K562 (cell line): Measurements from ENCODE around the gene PGAM2. TPM values are rescaled to one million over a fixed set of nuclear protein-coding genes. Genes with fewer than 3 reads are reported as not detected.
A peak's percentile ranks its signal among the peaks of the same experiment; 100 is the strongest.

Experiments used
- ATAC-seq: fragments of 200-7000 bp; cut with Tn5 transposase; 3 replicates; pipeline ENCODE4 v1.9.1; 2020; ENCODE audit warnings: moderate library complexity
- BruUV-seq: library from RNA; stranded (reverse); fragments of 400-500 nt; replicated peaks from 2 replicates; lab custom pipeline; 2021; lab: Mats Ljungman, UMichigan
- CTCF ChIA-PET: fragments of 300-600 bp; formaldehyde crosslinking; extraction: SDS; loops from one replicate; lab custom pipeline; 2021; ENCODE audit warnings: low intra/inter-chr PET ratio; lab: Yijun Ruan, JAX
- POLR2A ChIA-PET: fragments of 300-600, 350-650 bp; sonication (Branson Sonifier 250); formaldehyde crosslinking; extraction: SDS; loops from one replicate; lab custom pipeline; 2021; ENCODE audit warnings: antibody characterized with exemption, inconsistent platforms; lab: Yijun Ruan, JAX
- DNase-seq, 4 experiments: peaks; one replicate each; pipeline versions ENCODE4 v3.0.0 to v3.0.0-alpha.2; 2011 to 2018; ENCODE audit warnings: low spot score in 3 of 4, mixed read lengths in 3 of 4; ENCODE audit errors: extremely low read depth in 1 of 4
- FAIRE-seq: peaks from 2 replicates; lab custom pipeline; 2011; peaks lifted over from hg19 to GRCh38; lab: Jason Lieb, UNC
- H2AFZ ChIP-seq: 2 replicates; pipeline ENCODE4 v1.6.0; 2011; ENCODE audit warnings: low read depth, low read length, control low read depth, inconsistent platforms
- H3K27ac ChIP-seq: fragments of 200-600 bp; 3 replicates; pipeline ENCODE4 v1.8.0; 2011; ENCODE audit warnings: low read depth, mild to moderate bottlenecking, control low read depth, inconsistent platforms, low read length, moderate library complexity, mixed read lengths; ENCODE audit errors: extremely low read depth
- H3K27me3 ChIP-seq, 2 experiments: fragments of 300-600 bp in 1 of 2; 2 replicates in 1 of 2; 3 replicates in 1 of 2; pipeline versions ENCODE4 v1.6.0 to v1.8.0; 2011; ENCODE audit warnings: inconsistent platforms in 2 of 2, low read length in 2 of 2, mild to moderate bottlenecking in 1 of 2, mixed read lengths in 1 of 2, moderate library complexity in 1 of 2; ENCODE audit not compliant: control insufficient read depth in 2 of 2, insufficient read depth in 2 of 2
- H3K36me3 ChIP-seq: fragments of 300-600 bp; 3 replicates; pipeline ENCODE4 v1.8.0; 2011; ENCODE audit warnings: mild to moderate bottlenecking, low read length, inconsistent platforms; ENCODE audit not compliant: control insufficient read depth, insufficient read depth
- H3K4me1 ChIP-seq, 2 experiments: fragments of 200-600 bp in 1 of 2; replicated peaks in 1 of 2; 2 replicates in 1 of 2; 3 replicates in 1 of 2; pipeline versions ENCODE4 v1.5.1 to v1.8.0; 2011; ENCODE audit warnings: inconsistent platforms in 2 of 2, low read length in 2 of 2, mild to moderate bottlenecking in 1 of 2, mixed read lengths in 1 of 2, moderate library complexity in 1 of 2; ENCODE audit not compliant: control insufficient read depth in 2 of 2, insufficient read depth in 2 of 2
- H3K4me2 ChIP-seq: 2 replicates; pipeline ENCODE4 v1.6.1; 2011; ENCODE audit warnings: low read length, control low read depth, inconsistent platforms, mixed read lengths; ENCODE audit not compliant: insufficient read depth
- H3K4me3 ChIP-seq: fragments of 200-600 bp; sonication (generic), shearing (Covaris generic); 2 replicates; pipeline ENCODE4 v1.5.1; 2016; ENCODE audit warnings: control low read depth, inconsistent platforms
- H3K79me2 ChIP-seq: fragments of 200-600 bp; 3 replicates; pipeline ENCODE4 v1.8.0; 2011; ENCODE audit warnings: low read length, inconsistent platforms; ENCODE audit not compliant: control insufficient read depth, insufficient read depth
- H3K9ac ChIP-seq, 2 experiments: 2 replicates each; pipeline versions ENCODE4 v1.6.0 to v1.6.1; 2011; ENCODE audit warnings: low read depth in 2 of 2, low read length in 2 of 2, control low read depth in 1 of 2, inconsistent platforms in 1 of 2, mild to moderate bottlenecking in 1 of 2, mixed read lengths in 1 of 2; ENCODE audit not compliant: insufficient read depth in 1 of 2
- H3K9me1 ChIP-seq: one replicate; pipeline ENCODE4 v1.6.0; 2011; ENCODE audit warnings: inconsistent platforms, mild to moderate bottlenecking, low read length, moderate library complexity; ENCODE audit not compliant: control insufficient read depth, insufficient read depth
- H3K9me3 ChIP-seq: replicated peaks from 2 replicates; pipeline ENCODE4 v1.5.1; 2011; ENCODE audit warnings: low read depth, low read length, inconsistent platforms; ENCODE audit not compliant: control insufficient read depth, insufficient read depth
- H4K20me1 ChIP-seq: replicated peaks from 2 replicates; pipeline ENCODE4 v1.6.1; 2011; ENCODE audit warnings: low read length, inconsistent platforms, mixed read lengths; ENCODE audit not compliant: control insufficient read depth, insufficient read depth
- ADNP ChIP-seq: fragments of 200-800 bp; sonication (Bioruptor generic); IDR thresholded peaks from 2 replicates; pipeline ENCODE4 v1.6.1; 2016; ENCODE audit warnings: missing genetic modification characterization, missing compliant biosample characterization
- ELF4 ChIP-seq: fragments of 450-650 bp; formaldehyde crosslinking; IDR thresholded peaks from 2 replicates; pipeline ENCODE4 v1.4.0; 2022; ENCODE audit warnings: missing genetic modification characterization
- ETV6 ChIP-seq, 3 experiments: fragments of 150-350 bp in 1 of 3; sonication (generic) in 1 of 3; formaldehyde crosslinking in 1 of 3; IDR thresholded peaks; 2 replicates each; pipeline versions ENCODE4 v1.6.1 to v1.8.0; 2014 to 2022; ENCODE audit warnings: borderline replicate concordance in 2 of 3, low read depth in 2 of 3, antibody characterized with exemption in 1 of 3, low read length in 1 of 3, mild to moderate bottlenecking in 1 of 3, missing genetic modification reagents in 1 of 3
- FIP1L1 ChIP-seq: fragments of 200-400 bp; formaldehyde crosslinking; IDR thresholded peaks from 2 replicates; pipeline ENCODE4 v1.6.1; 2018; ENCODE audit warnings: mild to moderate bottlenecking, low read depth, low read length; ENCODE audit not compliant: poor library complexity, severe bottlenecking
- NRF1 ChIP-seq, 2 experiments: fragments of 450-650 bp; IDR thresholded peaks in 1 of 2; conservative IDR thresholded peaks in 1 of 2; 2 replicates each; pipeline ENCODE4 v1.6.1; 2014; ENCODE audit warnings: mild to moderate bottlenecking in 2 of 2
- POLR2G ChIP-seq: fragments of 200-400 bp; formaldehyde crosslinking; IDR thresholded peaks from 2 replicates; pipeline ENCODE4 v1.6.1; 2017; ENCODE audit warnings: low read depth, mild to moderate bottlenecking, antibody characterized with exemption, low read length, moderate library complexity
- RNF2 ChIP-seq: sonication (generic); IDR thresholded peaks from 2 replicates; pipeline ENCODE4 v1.6.1; 2016
- SOX6 ChIP-seq: fragments of 450-650 bp; IDR thresholded peaks from 2 replicates; pipeline ENCODE4 v1.6.1; 2014; ENCODE audit warnings: mild to moderate bottlenecking
- TAF9B ChIP-seq: fragments of 450-650 bp; IDR thresholded peaks from 2 replicates; pipeline ENCODE4 v1.6.1; 2018; ENCODE audit warnings: mild to moderate bottlenecking; ENCODE audit not compliant: partially characterized antibody
- ZNF655 ChIP-seq: fragments of 250-450 bp; sonication (Bioruptor Pico); IDR thresholded peaks from 2 replicates; pipeline ENCODE4 v1.5.0; 2021
- WGBS: fragments of 100-300 bp; shearing (Covaris generic); methylation state at CpG from one replicate; pipeline ENCODE4 v1.1.6; 2016; ENCODE audit warnings: low coverage, mixed read lengths; ENCODE audit not compliant: insufficient coverage; ENCODE audit errors: missing lambda C conversion rate; 5-methylcytosine and 5-hydroxymethylcytosine counted together
- in situ Hi-C: fragments of 300-500 bp; cut with MboI; formaldehyde crosslinking; loops from 4 replicates; pipeline ENCODE4 v1.15.0; 2018; ENCODE audit warnings: inconsistent platforms, mixed read lengths
- intact Hi-C: fragments of 100-400 bp; cut with micrococcal nuclease; formaldehyde crosslinking; loops from 2 replicates; pipeline ENCODE4 v1.14.2; 2022
- polyA plus RNA-seq, 8 experiments: library from polyadenylated mRNA; depleted of rRNA in 4 of 8; stranded (reverse) in 5 of 8; unstranded in 3 of 8; fragments of >200 nt; fragmentation: Nextera tagmentation in 2 of 8; fragmentation: Illumina TruSeq in 1 of 8; extraction: Ambion mirVana in 2 of 8; extraction: Trizol in 1 of 8; gene quantifications; 2 replicates each; pipeline versions ENCODE4 v1.2.1 to v1.2.3, GENCODE V29; 2011 to 2014; ENCODE audit warnings: inconsistent platforms in 1 of 8, missing spikeins in 1 of 8
- total RNA-seq, 7 experiments: library from RNA; depleted of rRNA in 6 of 7; stranded (reverse); fragments of >200 nt in 6 of 7; fragmentation: Illumina TruSeq in 2 of 7; extraction: Trizol in 2 of 7; gene quantifications; 2 replicates each; pipeline versions ENCODE4 v1.2.1 to v1.2.3, GENCODE V29; 2011 to 2021; ENCODE audit warnings: low replicate concordance in 1 of 7
- TF ChIP-seq, protein P1 (sequence below): sonication (generic); formaldehyde crosslinking; IDR thresholded peaks from 2 replicates; pipeline ENCODE4 v1.8.0; 2022; ENCODE audit warnings: mild to moderate bottlenecking, low read depth, missing genetic modification reagents
- TF ChIP-seq, protein P2 (sequence below): fragments of 450-650 bp; IDR thresholded peaks from 2 replicates; pipeline ENCODE4 v1.6.1; 2016; ENCODE audit warnings: low read depth, mild to moderate bottlenecking, moderate library complexity

PGAM2 gene
- total and polyA plus RNA-seq, 9 of the 15 experiments (the other 6 are each of a cell fraction or from before 2014, with no cell fraction given), result not detected

GRCh38 chr7:44110719-44111635 lies 45.6 kb upstream of the PGAM2 start:
- CTCF ChIA-PET, result no interaction called here
- in situ Hi-C loops, result no loop called here

DNA sequence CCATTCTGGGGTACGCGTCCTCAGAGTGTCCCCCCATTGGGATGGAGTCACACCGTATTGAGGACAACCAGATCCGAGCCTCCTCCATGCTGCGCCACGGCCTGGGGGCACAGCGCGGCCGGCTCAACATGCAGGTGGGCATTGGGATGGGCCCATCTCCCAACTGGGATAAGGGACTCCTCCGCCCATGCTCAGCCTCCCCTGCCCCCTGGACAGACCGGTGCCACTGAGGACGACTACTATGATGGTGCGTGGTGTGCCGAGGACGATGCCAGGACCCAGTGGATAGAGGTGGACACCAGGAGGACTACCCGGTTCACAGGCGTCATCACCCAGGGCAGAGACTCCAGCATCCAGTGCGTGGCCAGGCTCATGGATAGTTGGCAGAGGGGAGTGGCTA lies 44.6 kb upstream of the PGAM2 start:
- POLR2A ChIA-PET, result no interaction called here
- Histone ChIP-seq H3K36me3 (peaks cover 9% of the 10 kb centered on the region; the same call in 1 of the 3 replicates), H3K4me3 (no peak overlapping the region), H3K79me2 (no peaks in the 10 kb centered on the region), H3K27ac (no peak overlapping the region), H3K9ac (no peak overlapping the region), H3K27me3 (peaks cover 11 to 46% of the 10 kb centered on the region in 2 experiments; a peak in 4 of 5 replicates), H3K9me1 (peaks cover 9% of the 10 kb centered on the region), H2AFZ (no peak overlapping the region), H4K20me1 (peaks cover 27% of the 10 kb centered on the region), H3K9me3 (no peaks in the 10 kb centered on the region), H3K4me1 (peaks cover 10 to 54% of the 10 kb centered on the region in 2 experiments; a peak in 4 of 5 replicates), H3K4me2 (no peak overlapping the region)
- no TSS peak for BruUV-seq
- ATAC-seq, result no peak
- in situ Hi-C loops, result no loop called here
- DNase-seq, result no peak
- CTCF ChIA-PET, result no interaction called here
- WGBS, result 19% methylated on average over 9 of the region's 18 CpGs
- intact Hi-C loops, result no loop called here
- no peak for FAIRE-seq
- TF ChIP-seq SOX6 (no peak), ETV6 (IDR thresholded peaks at IDR 0.05; ENCODE audit: borderline replicate concordance in 1 of 2, low read depth in 2 of 2, low read length in 1 of 2) (no peak), ETV6 (CRISPR knock-in tag; IDR thresholded peaks at IDR 0.05; ENCODE audit: borderline replicate concordance) (no peak), ELF4 (no peak), ZNF655 (CRISPR knock-in tag) (no peak), TAF9B (no peak), FIP1L1 (no peak)
- TF ChIP-seq, protein P1, sequence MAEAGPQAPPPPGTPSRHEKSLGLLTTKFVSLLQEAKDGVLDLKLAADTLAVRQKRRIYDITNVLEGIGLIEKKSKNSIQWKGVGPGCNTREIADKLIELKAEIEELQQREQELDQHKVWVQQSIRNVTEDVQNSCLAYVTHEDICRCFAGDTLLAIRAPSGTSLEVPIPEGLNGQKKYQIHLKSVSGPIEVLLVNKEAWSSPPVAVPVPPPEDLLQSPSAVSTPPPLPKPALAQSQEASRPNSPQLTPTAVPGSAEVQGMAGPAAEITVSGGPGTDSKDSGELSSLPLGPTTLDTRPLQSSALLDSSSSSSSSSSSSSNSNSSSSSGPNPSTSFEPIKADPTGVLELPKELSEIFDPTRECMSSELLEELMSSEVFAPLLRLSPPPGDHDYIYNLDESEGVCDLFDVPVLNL, result no peak
- TF ChIP-seq, protein P2, sequence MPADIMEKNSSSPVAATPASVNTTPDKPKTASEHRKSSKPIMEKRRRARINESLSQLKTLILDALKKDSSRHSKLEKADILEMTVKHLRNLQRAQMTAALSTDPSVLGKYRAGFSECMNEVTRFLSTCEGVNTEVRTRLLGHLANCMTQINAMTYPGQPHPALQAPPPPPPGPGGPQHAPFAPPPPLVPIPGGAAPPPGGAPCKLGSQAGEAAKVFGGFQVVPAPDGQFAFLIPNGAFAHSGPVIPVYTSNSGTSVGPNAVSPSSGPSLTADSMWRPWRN, result no peak

More at GRCh38 chr7:44110719-44111635, 45.6 kb upstream of the PGAM2 start:
- H4K20me1 ChIP-seq, result peaks cover 22% of the 10 kb centered on the region
- H3K27ac ChIP-seq, result no peak overlapping the region
- H3K9me1 ChIP-seq, result peaks cover 9% of the 10 kb centered on the region
- H3K4me2 ChIP-seq, result no peak overlapping the region
- H3K36me3 ChIP-seq, result peaks cover 18% of the 10 kb centered on the region; the same call in 2 of the 3 replicates
- no peaks in the 10 kb centered on the region for H3K79me2 ChIP-seq
- H3K9me3 ChIP-seq, result no peaks in the 10 kb centered on the region
- TF ChIP-seq POLR2G, result peak; percentile 31; the same call in 1 of the 2 replicates
- peak; percentile 11 to 33; a peak in 1 of 4 replicates for TF ChIP-seq NRF1 (conservative IDR thresholded peaks at IDR 0.05 in 1 of 2, IDR thresholded peaks at IDR 0.05 in 1 of 2)
- TF ChIP-seq ADNP, result no peak
- TF ChIP-seq RNF2, result no peak
- no peak overlapping the region for H3K9ac ChIP-seq
- no peak for DNase-seq
- no peak overlapping the region for H3K4me3 ChIP-seq
- peaks cover 10 to 54% of the 10 kb centered on the region in 2 experiments; a peak in 4 of 5 replicates for H3K4me1 ChIP-seq
- no peak for ATAC-seq
- intact Hi-C loops, result no loop called here
- no peak for FAIRE-seq
- peaks cover 2 to 36% of the 10 kb centered on the region in 2 experiments; a peak in 3 of 5 replicates for H3K27me3 ChIP-seq
- 11% methylated on average over 27 of the region's 27 CpGs for WGBS
- H2AFZ ChIP-seq, result no peak overlapping the region
- POLR2A ChIA-PET, result interaction anchor here (1.0 to 2.5 kb wide), 4 partner anchors 9 to 86 kb away, joined by 3 to 10 read pairs (median 4); no protein-coding TSS in a partner anchor
- no TSS peak for BruUV-seq
